Gastrocnemius medialis (tissue), 4 donors: Measurements from ENCODE around the gene TMEM54. TPM values are rescaled to one million over a fixed set of nuclear protein-coding genes. Genes with fewer than 3 reads are reported as not detected.

ENCODE experiments used
- ATAC-seq, 2 donors: fragments of 150-250 bp; one replicate each; pipeline ENCODE4 v1.9.1; 2016
- DNase-seq, 2 donors: peaks; one replicate each; pipeline ENCODE4 v3.0.0-alpha.2; 2019
- H3K27ac ChIP-seq, 4 donors: fragments of 200-600 bp; sonication (generic); 1 replicate in 1 of 4; 2 replicates in 3 of 4; pipeline ENCODE4 v1.5.1; 2016 to 2018; ENCODE audit warnings: mild to moderate bottlenecking in 2 of 4, moderate library complexity in 1 of 4
- H3K27me3 ChIP-seq, 3 donors: fragments of 200-600 bp; sonication (generic) in 2 of 3; 1 replicate in 1 of 3; 2 replicates in 2 of 3; pipeline versions ENCODE4 v1.5.1 to v1.6.0; 2016 to 2019; ENCODE audit warnings: mild to moderate bottlenecking in 1 of 3, moderate library complexity in 1 of 3
- H3K36me3 ChIP-seq, 2 donors: fragments of 200-600 bp; sonication (generic) in 1 of 2; one replicate each; pipeline ENCODE4 v1.5.1; 2017 to 2018
- H3K4me1 ChIP-seq, 2 donors: fragments of 200-600 bp; sonication (generic) in 1 of 2; one replicate each; pipeline ENCODE4 v1.5.1; 2016 to 2017; ENCODE audit warnings: mild to moderate bottlenecking in 2 of 2
- H3K4me3 ChIP-seq, 4 donors: fragments of 200-600 bp; sonication (generic) in 3 of 4; 1 replicate in 1 of 4; 2 replicates in 3 of 4; pipeline ENCODE4 v1.5.1; 2016 to 2019; ENCODE audit warnings: mild to moderate bottlenecking in 2 of 4
- H3K9me3 ChIP-seq, 3 donors: fragments of 200-600 bp; sonication (generic) in 2 of 3; 1 replicate in 1 of 3; 2 replicates in 2 of 3; pipeline ENCODE4 v1.5.1; 2016 to 2019
- CTCF ChIP-seq, 5 experiments: fragments of 450-650 bp in 3 of 5; fragments of 200-600 bp in 2 of 5; sonication (generic) in 2 of 5; IDR thresholded peaks in 4 of 5; conservative IDR thresholded peaks in 1 of 5; 1 replicate in 4 of 5; 2 replicates in 1 of 5; pipeline ENCODE4 v1.5.1; 2016 to 2019; ENCODE audit warnings: antibody characterized with exemption in 5 of 5, mild to moderate bottlenecking in 3 of 5, moderate library complexity in 3 of 5
- POLR2A ChIP-seq, 2 donors: fragments of 450-650 bp; IDR thresholded peaks; one replicate each; pipeline ENCODE4 v1.6.1; 2017; ENCODE audit warnings: antibody characterized with exemption in 2 of 2, mild to moderate bottlenecking in 2 of 2, moderate library complexity in 2 of 2
- in situ Hi-C, 4 donors: fragments of 200-750 bp; cut with MboI; loops; one replicate each; pipeline versions ENCODE4 v1.15.0 to v1.8.0; 2017; ENCODE audit warnings: low sequenced_read_pairs in 4 of 4
- intact Hi-C: fragments of 100-400 bp; cut with DNase I; formaldehyde crosslinking; loops from one replicate; pipeline ENCODE4 v1.15.1; 2023; ENCODE audit warnings: low total_unique reads
- total RNA-seq, 4 donors: library from RNA; depleted of rRNA; stranded (reverse); fragments of >200 nt; gene quantifications; one replicate each; pipeline versions ENCODE4 v1.1.0 to v1.2.3, GENCODE V29; 2016

TMEM54 gene
- total RNA-seq = 1 to 10 TPM; 4.0 to 7.0 (median 4.8) TPM

- ATAC-seq (peak; percentile 57 to 67), DNase-seq (no peak)
- Histone ChIP-seq H3K9me3 (no peaks in the 10 kb centered on the region), H3K4me1 (peaks cover 0 to 6% of the 10 kb centered on the region in 2 donors), H3K27ac (peak within 1 kb of the TSS in 2 of 4 donors; percentile 2 to 33), H3K4me3 (peak within 1 kb of the TSS; percentile 54 to 69 (median 62)), H3K27me3 (peaks cover 8 to 9% (median 8%) of the 10 kb centered on the region in 3 donors), H3K36me3 (no peaks in the 10 kb centered on the region)
- in situ Hi-C loops (no loop called here), intact Hi-C loops (no loop called here)
- no peak for TF ChIP-seq CTCF (IDR thresholded peaks at IDR 0.05 in 4 of 5, conservative IDR thresholded peaks at IDR 0.05 in 1 of 5)
- no peak for TF ChIP-seq POLR2A (IDR thresholded peaks at IDR 0.05)
These were observed at the start of gene TMEM54 for GRCh38 chr1:32900956-32901822. Gene TMEM54, minus strand, starts transcription at chr1:32901389. Its CDS starts 151 bp downstream, at chr1:32901238.

- Histone ChIP-seq H3K27me3 (no peaks in the 10 kb centered on the region), H3K9me3 (no peaks in the 10 kb centered on the region), H3K27ac (peak overlapping the region in 1 of 4 donors; percentile 4), H3K36me3 (peaks cover 5 to 30% of the 10 kb centered on the region in 2 donors), H3K4me3 (no peak overlapping the region), H3K4me1 (peaks cover 16 to 18% of the 10 kb centered on the region in 2 donors)
- intact Hi-C loops (loop anchor here (5.0 kb wide), 1 partner anchor 58 kb away; no protein-coding TSS in a partner anchor), in situ Hi-C loops (no loop called here)
- TF ChIP-seq POLR2A (IDR thresholded peaks at IDR 0.05) (no peak), CTCF (IDR thresholded peaks at IDR 0.05 in 4 of 5, conservative IDR thresholded peaks at IDR 0.05 in 1 of 5) (no peak)
- peak in 1 of 2 donors; percentile 25 for DNase-seq
- peak; percentile 47 to 55 for ATAC-seq
These were observed 48.3 kb upstream of the TMEM54 start for GRCh38 chr1:32949519-32949918.

GRCh38 chr1:32948905-32949304, 47.7 kb upstream of the TMEM54 start:
- H3K27me3 ChIP-seq = no peaks in the 10 kb centered on the region
- DNase-seq (no peak), ATAC-seq (no peak)
- H3K27ac ChIP-seq = peak overlapping the region in 1 of 4 donors; percentile 4
- no peaks in the 10 kb centered on the region for H3K9me3 ChIP-seq
- H3K4me1 ChIP-seq = peaks cover 16 to 18% of the 10 kb centered on the region in 2 donors
- in situ Hi-C loops = no loop called here
- TF ChIP-seq CTCF (IDR thresholded peaks at IDR 0.05 in 4 of 5, conservative IDR thresholded peaks at IDR 0.05 in 1 of 5) = no peak
- TF ChIP-seq POLR2A (IDR thresholded peaks at IDR 0.05) = no peak
- intact Hi-C loops = loop anchor here (5.0 kb wide), 1 partner anchor 58 kb away; no protein-coding TSS in a partner anchor
- peaks cover 5 to 36% of the 10 kb centered on the region in 2 donors for H3K36me3 ChIP-seq
- no peak overlapping the region for H3K4me3 ChIP-seq

GRCh38 chr1:32948390-32948722, 47.2 kb upstream of the TMEM54 start:
- in situ Hi-C loops = no loop called here
- H3K36me3 ChIP-seq = peaks cover 5 to 42% of the 10 kb centered on the region in 2 donors
- intact Hi-C loops = loop anchor here (5.0 kb wide), 1 partner anchor 59 kb away; no protein-coding TSS in a partner anchor

More at GRCh38 chr1:32948390-32948722, 47.2 kb upstream of the TMEM54 start:
- Histone ChIP-seq H3K27ac (no peak overlapping the region), H3K27me3 (no peaks in the 10 kb centered on the region), H3K9me3 (no peaks in the 10 kb centered on the region), H3K4me1 (peaks cover 16 to 18% of the 10 kb centered on the region in 2 donors), H3K4me3 (no peak overlapping the region)
- TF ChIP-seq POLR2A (IDR thresholded peaks at IDR 0.05) (no peak), CTCF (IDR thresholded peaks at IDR 0.05 in 4 of 5, conservative IDR thresholded peaks at IDR 0.05 in 1 of 5) (no peak)
- ATAC-seq (no peak), DNase-seq (no peak)
